Keratinocyte (primary cell): ENCODE measurements around the gene ZNF516. TPM values are rescaled to one million over a fixed set of nuclear protein-coding genes. Genes with fewer than 3 reads are reported as not detected.

Source experiments
- DNase-seq: peaks from one replicate; pipeline ENCODE4 v3.0.0-alpha.2; 2011; ENCODE audit warnings: low read depth, missing footprints, low spot score
- FAIRE-seq: peaks from 2 replicates; lab custom pipeline; 2011; peaks lifted over from hg19 to GRCh38; lab: Jason Lieb, UNC
- H2AFZ ChIP-seq: 2 replicates; pipeline ENCODE4 v1.6.0; 2012; ENCODE audit warnings: low read length, control low read depth, inconsistent platforms; ENCODE audit not compliant: control insufficient read depth
- H3K27ac ChIP-seq: 2 replicates; pipeline ENCODE4 v1.5.1; 2011; ENCODE audit warnings: low read length; ENCODE audit not compliant: control insufficient read depth, insufficient read depth
- H3K27me3 ChIP-seq: 3 replicates; pipeline ENCODE4 v1.6.0; 2011; ENCODE audit warnings: low read length; ENCODE audit not compliant: control insufficient read depth, insufficient read depth; ENCODE audit errors: extremely low read depth
- H3K36me3 ChIP-seq, 2 experiments: 2 replicates in 1 of 2; 3 replicates in 1 of 2; pipeline ENCODE4 v1.5.1; 2011; ENCODE audit warnings: low read length in 2 of 2, mild to moderate bottlenecking in 1 of 2; ENCODE audit not compliant: control insufficient read depth in 2 of 2, insufficient read depth in 2 of 2; ENCODE audit errors: extremely low read depth in 1 of 2
- H3K4me1 ChIP-seq: 3 replicates; pipeline ENCODE4 v1.5.1; 2011; ENCODE audit warnings: low read length; ENCODE audit not compliant: control insufficient read depth, insufficient read depth; ENCODE audit errors: extremely low read depth
- H3K4me2 ChIP-seq: 3 replicates; pipeline ENCODE4 v1.6.0; 2011; ENCODE audit warnings: low read depth, low read length; ENCODE audit not compliant: control insufficient read depth, insufficient read depth; ENCODE audit errors: extremely low read depth
- H3K4me3 ChIP-seq, 3 experiments: fragments of 200-600 bp in 1 of 3; sonication (generic) in 1 of 3; 2 replicates in 2 of 3; 3 replicates in 1 of 3; pipeline ENCODE4 v1.5.1; 2011 to 2016; ENCODE audit warnings: low read length in 3 of 3, mild to moderate bottlenecking in 3 of 3, control low read depth in 2 of 3, inconsistent platforms in 1 of 3, low read depth in 1 of 3, mixed read lengths in 1 of 3, mixed run types in 1 of 3, moderate library complexity in 1 of 3; ENCODE audit not compliant: control insufficient read depth in 2 of 3, insufficient read depth in 2 of 3; ENCODE audit errors: extremely low read depth in 1 of 3
- H3K79me2 ChIP-seq: 2 replicates; pipeline ENCODE4 v1.6.0; 2012; ENCODE audit warnings: low read length; ENCODE audit not compliant: control insufficient read depth, insufficient read depth
- H3K9ac ChIP-seq: 3 replicates; pipeline ENCODE4 v1.6.0; 2011; ENCODE audit warnings: low read length; ENCODE audit not compliant: control insufficient read depth, insufficient read depth; ENCODE audit errors: extremely low read depth
- H3K9me1 ChIP-seq: 3 replicates; pipeline ENCODE4 v1.6.0; 2011; ENCODE audit warnings: low read length; ENCODE audit not compliant: control insufficient read depth, insufficient read depth; ENCODE audit errors: extremely low read depth
- H3K9me3 ChIP-seq: 2 replicates; pipeline ENCODE4 v1.5.1; 2012; ENCODE audit warnings: low read depth, low read length; ENCODE audit not compliant: control insufficient read depth
- H4K20me1 ChIP-seq: 3 replicates; pipeline ENCODE4 v1.6.0; 2011; ENCODE audit warnings: low read length; ENCODE audit not compliant: control insufficient read depth, insufficient read depth; ENCODE audit errors: extremely low read depth
- EZH2 ChIP-seq: IDR thresholded peaks from one replicate; pipeline ENCODE4 v1.6.1; 2012; ENCODE audit warnings: inconsistent platforms, mild to moderate bottlenecking, low read length, moderate library complexity
- dilution Hi-C: fragments of 300-500 bp; cut with MboI; formaldehyde crosslinking; loops from one replicate; pipeline ENCODE4 v1.7.0; 2020; ENCODE audit warnings: low sequenced_read_pairs; ENCODE audit not compliant: extremely low pct_ligation_motif_present
- polyA plus RNA-seq, 5 experiments: library from polyadenylated mRNA; depleted of rRNA in 3 of 5; stranded (reverse) in 3 of 5; stranded (forward) in 1 of 5; unstranded in 1 of 5; fragments of >200 nt; gene quantifications; 1 replicate in 1 of 5; 2 replicates in 3 of 5; 3 replicates in 1 of 5; pipeline versions ENCODE4 v1.2.1 to v1.2.3, GENCODE V29; 2011 to 2012; ENCODE audit warnings: missing spikeins in 2 of 5, low read depth in 1 of 5, low replicate concordance in 1 of 5
- TF ChIP-seq, protein P1 (sequence below), 3 experiments: IDR thresholded peaks in 1 of 3; conservative IDR thresholded peaks in 1 of 3; optimal IDR thresholded peaks in 1 of 3; 2 replicates in 2 of 3; 3 replicates in 1 of 3; pipeline versions ENCODE3 to v1.5.1; 2011; ENCODE audit warnings: low read length in 3 of 3, mild to moderate bottlenecking in 3 of 3, moderate library complexity in 2 of 3, control low read depth in 1 of 3, inconsistent platforms in 1 of 3; ENCODE audit not compliant: insufficient read depth in 2 of 3; ENCODE audit errors: extremely low read depth in 1 of 3

ZNF516 gene
- polyA plus RNA-seq, 1 donor (not counting 4 experiments of a cell fraction or from before 2014, with no cell fraction given): 9.3 TPM

DNA sequence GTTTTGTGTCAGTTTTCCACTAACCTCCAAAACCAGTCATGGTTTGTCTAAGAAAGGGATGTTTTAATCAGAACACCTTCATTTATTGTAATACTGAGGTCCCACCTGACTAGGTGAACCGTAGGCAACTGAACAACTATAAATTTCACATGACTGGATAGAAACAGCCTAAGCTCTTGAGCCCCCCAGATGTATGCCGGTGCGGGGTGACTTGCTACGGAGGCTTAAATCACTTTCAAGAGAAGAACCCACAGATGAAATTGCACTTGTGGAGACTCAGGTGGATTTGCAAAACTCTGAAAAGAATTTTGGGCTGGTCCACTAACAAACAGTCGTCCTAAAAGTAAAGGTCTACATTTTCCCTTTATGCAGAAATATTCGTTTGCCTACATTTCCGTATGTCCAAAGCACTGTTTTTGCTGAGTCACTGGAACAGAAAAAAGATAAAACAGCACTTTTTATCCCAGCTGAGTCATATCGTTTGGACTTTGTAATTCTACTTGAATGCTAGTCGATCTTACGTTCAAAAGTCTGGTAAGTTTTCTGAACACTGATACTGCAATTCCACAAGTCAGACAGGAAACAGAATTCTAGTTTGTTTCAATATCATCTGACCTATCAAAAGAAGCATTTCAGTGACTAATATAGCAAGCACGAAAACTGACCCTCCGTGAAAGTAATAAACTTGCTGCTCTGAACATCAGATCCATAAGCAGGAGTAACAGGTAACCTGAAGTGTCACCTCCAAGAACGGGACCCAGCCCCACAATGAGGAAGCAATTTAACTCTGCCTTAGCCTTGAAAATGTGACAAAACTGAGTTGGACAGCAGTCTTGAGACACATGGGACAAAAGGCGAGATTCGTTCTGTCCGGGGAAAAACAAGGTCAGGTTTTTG is 18.1 kb downstream of the ZNF516 start:
- Histone ChIP-seq H3K79me2 (peaks cover 67% of the 10 kb centered on the region), H4K20me1 (no peaks in the 10 kb centered on the region), H3K4me2 (no peak overlapping the region), H3K4me1 (no peaks in the 10 kb centered on the region), H3K27ac (no peak overlapping the region), H3K36me3 (peaks cover 0 to 1% of the 10 kb centered on the region in 2 experiments), H3K9ac (no peak overlapping the region), H3K4me3 (no peak overlapping the region), H2AFZ (no peak overlapping the region), H3K9me3 (no peaks in the 10 kb centered on the region), H3K27me3 (no peaks in the 10 kb centered on the region), H3K9me1 (no peaks in the 10 kb centered on the region)
- TF ChIP-seq EZH2: no peak
- TF ChIP-seq, protein P1, sequence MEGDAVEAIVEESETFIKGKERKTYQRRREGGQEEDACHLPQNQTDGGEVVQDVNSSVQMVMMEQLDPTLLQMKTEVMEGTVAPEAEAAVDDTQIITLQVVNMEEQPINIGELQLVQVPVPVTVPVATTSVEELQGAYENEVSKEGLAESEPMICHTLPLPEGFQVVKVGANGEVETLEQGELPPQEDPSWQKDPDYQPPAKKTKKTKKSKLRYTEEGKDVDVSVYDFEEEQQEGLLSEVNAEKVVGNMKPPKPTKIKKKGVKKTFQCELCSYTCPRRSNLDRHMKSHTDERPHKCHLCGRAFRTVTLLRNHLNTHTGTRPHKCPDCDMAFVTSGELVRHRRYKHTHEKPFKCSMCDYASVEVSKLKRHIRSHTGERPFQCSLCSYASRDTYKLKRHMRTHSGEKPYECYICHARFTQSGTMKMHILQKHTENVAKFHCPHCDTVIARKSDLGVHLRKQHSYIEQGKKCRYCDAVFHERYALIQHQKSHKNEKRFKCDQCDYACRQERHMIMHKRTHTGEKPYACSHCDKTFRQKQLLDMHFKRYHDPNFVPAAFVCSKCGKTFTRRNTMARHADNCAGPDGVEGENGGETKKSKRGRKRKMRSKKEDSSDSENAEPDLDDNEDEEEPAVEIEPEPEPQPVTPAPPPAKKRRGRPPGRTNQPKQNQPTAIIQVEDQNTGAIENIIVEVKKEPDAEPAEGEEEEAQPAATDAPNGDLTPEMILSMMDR (optimal IDR thresholded peaks at IDR 0.05 in 1 of 3, IDR thresholded peaks at IDR 0.05 in 1 of 3, conservative IDR thresholded peaks at IDR 0.05 in 1 of 3; ENCODE audit: extremely low read depth in 1 of 3, insufficient read depth in 2 of 3, low read length in 3 of 3): no peak
- DNase-seq: no peak
- FAIRE-seq: peak; percentile 36
- dilution Hi-C loops: no loop called here

DNA sequence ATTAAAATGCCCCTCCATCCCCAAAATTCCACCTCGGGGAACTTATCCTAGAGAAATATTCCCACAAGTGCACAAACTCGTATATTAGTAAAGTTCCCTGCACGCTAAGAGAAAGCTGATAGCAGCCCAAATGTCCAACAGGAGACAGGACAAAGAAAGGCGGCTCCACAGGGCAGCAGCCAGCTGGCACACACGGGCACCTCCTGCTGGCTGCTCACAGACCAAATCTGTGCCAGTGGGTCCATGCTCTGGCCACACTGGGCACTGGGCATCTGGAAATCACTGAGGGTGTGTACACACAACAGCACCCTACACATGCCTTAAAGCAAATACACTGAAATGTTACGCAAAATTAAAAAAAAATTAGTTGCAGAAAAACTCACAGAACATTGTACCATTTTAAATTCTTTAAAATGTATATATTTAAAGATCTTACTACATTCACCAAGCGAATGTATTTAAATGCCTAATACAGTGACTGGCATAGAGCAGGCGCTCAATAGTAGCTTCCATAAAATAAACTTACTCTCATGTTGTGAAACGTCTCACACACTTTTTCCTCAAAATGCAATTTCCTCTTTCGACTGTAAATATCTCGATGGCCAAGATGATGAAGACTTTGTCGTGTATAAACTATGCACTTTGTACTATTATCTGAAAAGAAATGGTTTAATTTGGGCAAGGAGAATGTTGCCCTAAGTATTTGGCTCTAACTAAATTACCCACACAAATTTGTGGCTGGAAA is 19.4 kb downstream of the ZNF516 start:
- Histone ChIP-seq H4K20me1 (peaks cover 3% of the 10 kb centered on the region), H3K4me2 (no peak overlapping the region)

More for the DNA sequence above, 19.4 kb downstream of the ZNF516 start:
- Histone ChIP-seq H3K27ac (no peak overlapping the region), H3K36me3 (peaks cover 0 to 1% of the 10 kb centered on the region in 2 experiments), H3K4me1 (no peaks in the 10 kb centered on the region), H3K79me2 (peaks cover 66% of the 10 kb centered on the region), H3K27me3 (no peaks in the 10 kb centered on the region), H3K9ac (no peak overlapping the region), H2AFZ (no peak overlapping the region), H3K9me3 (no peaks in the 10 kb centered on the region), H3K9me1 (no peaks in the 10 kb centered on the region), H3K4me3 (no peak overlapping the region)
- no peak for FAIRE-seq
- dilution Hi-C loops: no loop called here
- no peak for DNase-seq
- TF ChIP-seq, protein P1 (optimal IDR thresholded peaks at IDR 0.05 in 1 of 3, IDR thresholded peaks at IDR 0.05 in 1 of 3, conservative IDR thresholded peaks at IDR 0.05 in 1 of 3; ENCODE audit: extremely low read depth in 1 of 3, insufficient read depth in 2 of 3, low read length in 3 of 3): peak in 1 of 3 experiments; percentile 34
- no peak for TF ChIP-seq EZH2
